HG03457 (cell line): ENCODE data around the gene NRL.
A peak's percentile ranks its signal among the peaks of the same experiment; 100 is the strongest.

Source experiments
- ATAC-seq: cut with Tn5 transposase; IDR thresholded peaks from one replicate; pipeline ENCODE4 v1.9.1; 2021; ENCODE audit warnings: moderate number of reproducible peaks; ENCODE audit not compliant: unreplicated experiment

NRL gene

GRCh38 chr14:24083462-24083861, 31.3 kb downstream of the NRL start:
- ATAC-seq: no peak

- ATAC-seq: no peak
Observed at GRCh38 chr14:24082411-24083080, 32.2 kb downstream of the NRL start.

DNA sequence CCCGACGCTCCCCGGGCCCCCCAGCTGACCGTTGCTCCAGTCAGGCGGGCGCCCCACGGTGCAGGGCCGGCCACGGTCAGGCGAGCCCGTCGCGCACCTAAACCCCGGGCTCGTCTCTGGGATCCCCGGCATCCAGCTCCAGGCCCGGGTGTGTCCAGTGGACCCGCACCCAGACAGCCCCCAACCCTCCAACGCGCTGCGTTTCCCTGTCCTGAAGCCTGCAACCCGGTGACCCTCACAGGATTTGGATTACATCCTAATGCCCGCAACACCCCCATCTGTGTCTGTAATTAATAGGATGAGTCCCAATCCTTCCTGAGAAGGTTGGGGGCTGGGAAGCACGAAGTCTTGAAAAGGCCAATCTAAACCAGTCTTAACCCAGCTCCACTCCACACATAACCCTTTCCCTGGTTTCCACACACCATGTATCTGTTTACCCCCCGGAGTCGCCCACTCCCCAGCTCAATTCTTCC, 33.0 kb downstream of the NRL start:
- no peak for ATAC-seq

GRCh38 chr14:24080888-24081738, 33.6 kb downstream of the NRL start:
- ATAC-seq: peak; percentile 62

- ATAC-seq: no peak
Observed at GRCh38 chr14:24080142-24080530, 34.6 kb downstream of the NRL start.

DNA sequence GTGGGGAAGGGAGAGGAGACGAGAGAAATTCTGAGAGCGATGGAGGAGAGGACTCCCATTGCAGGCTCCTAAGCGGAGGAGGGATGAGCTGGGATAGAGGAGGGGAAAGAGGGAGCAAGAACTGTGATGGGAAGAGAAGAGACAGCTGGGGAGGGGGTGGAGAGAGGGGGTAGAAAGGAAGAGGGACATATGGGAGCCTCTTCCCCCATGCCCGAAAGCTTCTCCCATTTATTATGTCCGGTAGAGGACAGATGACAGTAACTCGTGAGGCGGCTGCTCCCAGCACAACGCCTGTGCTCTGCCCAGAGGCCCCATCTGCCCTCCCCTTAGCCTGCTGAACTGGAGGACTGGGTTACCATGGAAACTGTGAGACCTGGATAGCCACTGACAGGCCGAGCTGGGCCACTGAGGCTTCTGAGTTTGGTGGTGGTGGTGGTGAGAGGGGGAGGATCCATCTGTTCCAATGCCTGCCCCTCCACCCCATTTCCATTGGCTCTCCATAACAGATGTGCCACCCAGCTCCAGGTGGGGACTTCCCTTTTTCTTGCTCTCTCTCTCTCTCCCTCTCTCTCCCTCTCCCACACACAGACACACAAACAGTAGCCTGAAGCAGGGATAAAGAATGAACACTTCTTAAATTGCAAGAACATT, 35.1 kb downstream of the NRL start:
- ATAC-seq: no peak

GRCh38 chr14:24078146-24078545, 36.6 kb downstream of the NRL start:
- no peak for ATAC-seq

- no peak for ATAC-seq
Observed at GRCh38 chr14:24077086-24077485, 37.7 kb downstream of the NRL start.

GRCh38 chr14:24076302-24076601, 38.5 kb downstream of the NRL start:
- no peak for ATAC-seq

GRCh38 chr14:24075485-24076301, 39.1 kb downstream of the NRL start:
- no peak for ATAC-seq

DNA sequence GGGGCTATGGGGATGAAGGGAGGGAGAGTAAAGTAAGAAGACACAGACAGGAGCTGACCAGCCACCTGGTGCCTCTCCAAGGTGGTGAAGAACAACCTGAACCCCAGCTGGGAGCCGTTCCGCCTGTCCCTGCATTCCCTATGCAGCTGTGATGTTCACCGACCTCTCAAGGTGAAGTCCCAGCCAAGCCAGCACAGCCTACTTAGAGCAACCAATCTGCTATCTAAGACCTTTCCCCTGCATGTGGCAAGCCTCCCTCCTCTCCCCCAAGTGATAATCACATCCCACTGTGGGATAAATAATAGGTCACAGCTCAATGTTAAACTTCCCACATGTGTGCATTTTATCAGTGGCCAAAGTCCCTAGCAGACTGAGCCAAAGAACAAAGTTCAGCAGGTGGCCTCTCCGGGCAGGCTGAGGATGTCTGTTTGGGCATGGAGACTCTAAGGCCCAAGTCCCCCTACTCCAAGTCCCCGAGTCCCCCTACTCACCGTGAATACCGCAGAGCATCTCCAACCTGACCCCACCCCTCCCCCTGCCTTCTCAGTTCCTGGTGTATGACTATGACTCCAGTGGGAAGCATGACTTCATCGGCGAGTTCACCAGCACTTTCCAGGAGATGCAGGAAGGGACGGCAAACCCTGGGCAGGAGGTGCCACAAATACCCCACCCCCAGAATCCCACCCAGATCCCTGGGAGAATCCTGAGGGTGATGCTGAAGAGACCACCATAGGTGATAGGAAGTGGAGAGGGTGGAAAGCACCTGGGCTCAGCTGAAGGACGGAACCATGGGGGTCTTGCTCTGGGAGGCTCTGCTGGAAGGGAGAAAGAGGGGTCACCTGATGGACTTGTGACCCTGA, 39.9 kb downstream of the NRL start:
- no peak for ATAC-seq

DNA sequence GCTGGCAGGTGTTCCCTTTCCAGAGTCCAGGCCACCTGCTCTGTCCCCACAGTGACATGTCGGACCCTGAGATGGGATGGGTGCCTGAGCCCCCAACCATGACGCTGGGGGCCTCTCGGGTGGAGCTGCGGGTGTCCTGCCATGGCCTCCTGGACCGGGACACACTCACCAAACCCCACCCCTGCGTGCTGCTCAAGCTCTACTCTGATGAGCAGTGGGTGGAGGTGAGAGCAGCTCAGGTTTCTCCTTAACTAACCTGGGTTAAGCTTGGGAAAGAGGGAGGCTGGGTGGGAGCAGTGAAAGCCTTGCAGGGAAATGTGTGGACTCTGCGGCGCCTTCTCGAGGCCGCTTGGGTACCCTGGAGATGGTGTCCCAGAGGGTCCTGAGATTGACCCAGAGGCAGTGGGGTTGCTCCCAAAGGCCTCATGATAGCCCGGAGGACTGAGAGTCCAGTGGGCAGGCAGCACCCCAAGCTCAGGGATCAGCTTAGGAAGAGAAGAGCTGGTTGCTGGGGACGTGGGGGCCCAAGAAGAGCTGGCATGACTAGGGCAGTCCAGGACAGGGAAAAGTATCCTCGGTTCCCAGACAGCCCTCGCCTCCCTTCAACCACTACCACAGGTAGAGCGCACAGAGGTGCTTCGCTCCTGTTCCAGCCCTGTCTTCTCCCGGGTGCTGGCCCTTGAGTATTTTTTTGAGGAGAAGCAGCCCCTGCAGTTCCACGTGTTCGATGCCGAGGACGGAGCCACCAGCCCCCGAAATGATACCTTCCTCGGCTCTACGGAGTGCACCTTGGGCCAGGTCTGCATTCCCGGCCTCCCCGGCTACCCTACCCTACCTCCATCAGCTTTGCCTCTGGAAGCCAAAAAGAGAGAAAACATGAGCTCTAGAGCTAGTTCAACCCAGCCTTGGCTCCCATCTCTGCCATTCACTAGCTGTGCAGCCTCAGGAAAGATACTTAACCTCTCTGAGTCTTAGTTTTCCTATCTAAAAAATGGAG, 41.6 kb downstream of the NRL start:
- ATAC-seq: no peak

- no peak for ATAC-seq
Observed at GRCh38 chr14:24072436-24072835, 42.3 kb downstream of the NRL start.

DNA sequence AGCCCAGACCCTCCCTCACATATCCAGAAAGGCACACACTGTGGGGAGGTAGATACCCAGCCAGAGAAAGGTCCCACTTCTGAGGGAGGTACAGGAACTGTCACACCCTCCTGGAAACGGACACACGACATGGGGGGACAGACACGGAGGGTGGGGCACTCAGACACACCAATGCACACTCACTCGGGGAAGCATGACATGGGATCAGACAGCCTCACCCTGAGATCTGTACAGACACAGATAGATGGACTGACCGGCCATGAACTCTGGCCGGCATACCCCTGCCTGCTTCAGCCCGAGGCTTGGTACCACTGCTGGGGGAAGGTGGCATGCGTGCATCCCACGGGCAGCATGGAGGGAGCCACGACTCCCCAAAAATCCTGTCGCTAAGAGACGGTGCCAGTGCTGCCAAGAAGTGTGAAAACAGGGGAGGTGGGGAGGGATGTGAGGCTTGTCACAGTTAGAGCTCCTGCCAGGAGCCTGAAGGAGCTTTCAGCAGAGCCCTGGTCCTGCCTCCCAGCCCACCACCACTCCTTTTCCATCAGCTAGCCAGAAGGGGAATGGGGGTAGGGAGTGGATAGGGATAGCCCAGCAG, 42.8 kb downstream of the NRL start:
- ATAC-seq: no peak

- ATAC-seq: no peak
Observed at GRCh38 chr14:24071144-24071697, 43.5 kb downstream of the NRL start, which contains the start of gene CPNE6. CPNE6 (plus strand) TSS chr14:24071562; CDS start chr14:24072937, 1,375 bp downstream.

- ATAC-seq: no peak
Observed at GRCh38 chr14:24070285-24071143, 44.2 kb downstream of the NRL start.

GRCh38 chr14:24069411-24069735, 45.4 kb downstream of the NRL start:
- no peak for ATAC-seq
